ENCODE data around the gene CTSO.

- no peak for TF ChIP-seq EZH2 (IDR thresholded peaks at IDR 0.05; ENCODE audit: insufficient read depth, low read length)
- no peak for TF ChIP-seq CTCF (IDR thresholded peaks at IDR 0.05; ENCODE audit: insufficient read depth, low read depth, low read length)
These were observed 68.0 kb downstream of the CTSO start for GRCh38 chr4:155885666-155886065.

Data from astrocyte (in vitro differentiated cells and primary cell).